Measurements from ENCODE around the gene ZIC5. TPM values are rescaled to one million over a fixed set of nuclear protein-coding genes. Genes with fewer than 3 reads are reported as not detected.

The ZIC5 gene
- total and polyA plus RNA-seq, 2 donors (not counting 1 experiment from before 2014, with no cell fraction given): not detected

DNA sequence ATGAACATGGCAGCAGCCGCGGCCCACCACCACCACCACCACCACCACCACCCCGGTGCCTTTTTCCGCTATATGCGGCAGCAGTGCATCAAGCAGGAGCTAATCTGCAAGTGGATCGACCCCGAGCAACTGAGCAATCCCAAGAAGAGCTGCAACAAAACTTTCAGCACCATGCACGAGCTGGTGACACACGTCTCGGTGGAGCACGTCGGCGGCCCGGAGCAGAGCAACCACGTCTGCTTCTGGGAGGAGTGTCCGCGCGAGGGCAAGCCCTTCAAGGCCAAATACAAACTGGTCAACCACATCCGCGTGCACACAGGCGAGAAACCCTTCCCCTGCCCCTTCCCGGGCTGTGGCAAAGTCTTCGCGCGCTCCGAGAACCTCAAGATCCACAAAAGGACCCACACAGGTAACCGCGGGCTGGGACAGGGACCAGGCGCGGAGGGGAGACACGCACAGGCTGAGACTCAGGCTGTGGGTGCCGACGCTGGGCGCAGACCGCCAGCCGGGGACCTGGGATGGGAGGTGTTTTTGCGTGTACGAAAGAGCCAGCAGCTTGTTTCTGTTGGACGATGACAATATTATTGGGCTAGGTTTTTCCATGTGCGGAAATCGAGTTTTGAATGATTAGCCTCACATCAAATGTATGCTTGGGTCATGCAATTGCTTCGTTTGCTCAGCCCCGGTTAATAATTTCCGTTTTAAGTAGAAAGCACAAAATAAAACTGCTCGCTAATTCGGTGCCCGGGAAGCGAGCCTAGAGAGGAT, 11.3 kb upstream of the ZIC5 start:
- Histone ChIP-seq H3K9ac (ENCODE audit: insufficient read depth, low read length) (no peak overlapping the region), H3K4me2 (ENCODE audit: extremely low read depth, insufficient read depth, low read length) (no peak overlapping the region), H3K27ac (ENCODE audit: insufficient read depth, low read length) (no peak overlapping the region), H2AFZ (ENCODE audit: low read length) (no peak overlapping the region), H3K9me3 (ENCODE audit: control insufficient read depth, insufficient read depth, low read depth, low read length) (no peaks in the 10 kb centered on the region), H3K79me2 (ENCODE audit: control insufficient read depth, insufficient read depth, low read length) (no peaks in the 10 kb centered on the region), H3K27me3 (ENCODE audit: control insufficient read depth, insufficient read depth, low read length) (peaks cover 74% of the 10 kb centered on the region), H4K20me1 (ENCODE audit: control insufficient read depth, extremely low read depth, insufficient read depth, low read length) (no peaks in the 10 kb centered on the region), H3K36me3 (ENCODE audit: control insufficient read depth, insufficient read depth, low read length) (no peaks in the 10 kb centered on the region), H3K4me1 (ENCODE audit: control insufficient read depth, extremely low read depth, insufficient read depth, low read length) (no peaks in the 10 kb centered on the region), H3K4me3 (replicated peaks in 1 of 4; ENCODE audit: control extremely low read depth in 1 of 4, insufficient read depth in 1 of 4, low read depth in 3 of 4, low read length in 4 of 4) (no peak overlapping the region)
- DNase-seq (ENCODE audit: low read depth in 2 of 2): no peak
- TF ChIP-seq, protein P1, sequence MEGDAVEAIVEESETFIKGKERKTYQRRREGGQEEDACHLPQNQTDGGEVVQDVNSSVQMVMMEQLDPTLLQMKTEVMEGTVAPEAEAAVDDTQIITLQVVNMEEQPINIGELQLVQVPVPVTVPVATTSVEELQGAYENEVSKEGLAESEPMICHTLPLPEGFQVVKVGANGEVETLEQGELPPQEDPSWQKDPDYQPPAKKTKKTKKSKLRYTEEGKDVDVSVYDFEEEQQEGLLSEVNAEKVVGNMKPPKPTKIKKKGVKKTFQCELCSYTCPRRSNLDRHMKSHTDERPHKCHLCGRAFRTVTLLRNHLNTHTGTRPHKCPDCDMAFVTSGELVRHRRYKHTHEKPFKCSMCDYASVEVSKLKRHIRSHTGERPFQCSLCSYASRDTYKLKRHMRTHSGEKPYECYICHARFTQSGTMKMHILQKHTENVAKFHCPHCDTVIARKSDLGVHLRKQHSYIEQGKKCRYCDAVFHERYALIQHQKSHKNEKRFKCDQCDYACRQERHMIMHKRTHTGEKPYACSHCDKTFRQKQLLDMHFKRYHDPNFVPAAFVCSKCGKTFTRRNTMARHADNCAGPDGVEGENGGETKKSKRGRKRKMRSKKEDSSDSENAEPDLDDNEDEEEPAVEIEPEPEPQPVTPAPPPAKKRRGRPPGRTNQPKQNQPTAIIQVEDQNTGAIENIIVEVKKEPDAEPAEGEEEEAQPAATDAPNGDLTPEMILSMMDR (conservative IDR thresholded peaks at IDR 0.05 in 1 of 2, IDR thresholded peaks at IDR 0.05 in 1 of 2; ENCODE audit: low read depth in 1 of 2, low read length in 2 of 2): no peak
- peak; percentile 95 for TF ChIP-seq EZH2 (IDR thresholded peaks at IDR 0.05; ENCODE audit: low read length, missing control alignments)

DNA sequence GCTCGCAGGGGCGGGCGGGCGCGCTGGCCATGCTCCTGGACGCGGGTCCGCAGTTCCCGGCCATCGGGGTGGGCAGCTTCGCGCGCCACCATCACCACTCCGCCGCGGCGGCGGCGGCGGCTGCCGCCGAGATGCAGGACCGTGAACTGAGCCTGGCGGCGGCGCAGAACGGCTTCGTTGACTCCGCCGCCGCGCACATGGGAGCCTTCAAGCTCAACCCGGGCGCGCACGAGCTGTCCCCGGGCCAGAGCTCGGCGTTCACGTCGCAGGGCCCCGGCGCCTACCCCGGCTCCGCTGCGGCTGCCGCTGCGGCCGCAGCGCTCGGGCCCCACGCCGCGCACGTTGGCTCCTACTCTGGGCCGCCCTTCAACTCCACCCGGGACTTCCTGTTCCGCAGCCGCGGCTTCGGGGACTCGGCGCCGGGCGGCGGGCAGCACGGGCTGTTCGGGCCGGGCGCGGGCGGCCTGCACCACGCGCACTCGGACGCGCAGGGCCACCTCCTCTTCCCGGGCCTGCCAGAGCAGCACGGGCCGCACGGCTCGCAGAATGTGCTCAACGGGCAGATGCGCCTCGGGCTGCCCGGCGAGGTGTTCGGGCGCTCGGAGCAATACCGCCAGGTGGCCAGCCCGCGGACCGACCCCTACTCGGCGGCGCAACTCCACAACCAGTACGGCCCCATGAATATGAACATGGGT, 10.6 kb upstream of the ZIC5 start:
- Histone ChIP-seq H2AFZ (ENCODE audit: low read length) (no peak overlapping the region), H3K4me2 (ENCODE audit: extremely low read depth, insufficient read depth, low read length) (no peak overlapping the region), H4K20me1 (ENCODE audit: control insufficient read depth, extremely low read depth, insufficient read depth, low read length) (no peaks in the 10 kb centered on the region), H3K36me3 (ENCODE audit: control insufficient read depth, insufficient read depth, low read length) (no peaks in the 10 kb centered on the region), H3K9ac (ENCODE audit: insufficient read depth, low read length) (no peak overlapping the region), H3K27ac (ENCODE audit: insufficient read depth, low read length) (no peak overlapping the region), H3K79me2 (ENCODE audit: control insufficient read depth, insufficient read depth, low read length) (no peaks in the 10 kb centered on the region), H3K27me3 (ENCODE audit: control insufficient read depth, insufficient read depth, low read length) (peaks cover 74% of the 10 kb centered on the region), H3K4me1 (ENCODE audit: control insufficient read depth, extremely low read depth, insufficient read depth, low read length) (no peaks in the 10 kb centered on the region), H3K9me3 (ENCODE audit: control insufficient read depth, insufficient read depth, low read depth, low read length) (no peaks in the 10 kb centered on the region), H3K4me3 (replicated peaks in 1 of 4; ENCODE audit: control extremely low read depth in 1 of 4, insufficient read depth in 1 of 4, low read depth in 3 of 4, low read length in 4 of 4) (no peak overlapping the region)
- TF ChIP-seq, protein P1 (conservative IDR thresholded peaks at IDR 0.05 in 1 of 2, IDR thresholded peaks at IDR 0.05 in 1 of 2; ENCODE audit: low read depth in 1 of 2, low read length in 2 of 2): no peak
- peak; percentile 58 for TF ChIP-seq EZH2 (IDR thresholded peaks at IDR 0.05; ENCODE audit: low read length, missing control alignments)
- DNase-seq (ENCODE audit: low read depth in 2 of 2): peak in 1 of 2 donors; percentile 35

DNA sequence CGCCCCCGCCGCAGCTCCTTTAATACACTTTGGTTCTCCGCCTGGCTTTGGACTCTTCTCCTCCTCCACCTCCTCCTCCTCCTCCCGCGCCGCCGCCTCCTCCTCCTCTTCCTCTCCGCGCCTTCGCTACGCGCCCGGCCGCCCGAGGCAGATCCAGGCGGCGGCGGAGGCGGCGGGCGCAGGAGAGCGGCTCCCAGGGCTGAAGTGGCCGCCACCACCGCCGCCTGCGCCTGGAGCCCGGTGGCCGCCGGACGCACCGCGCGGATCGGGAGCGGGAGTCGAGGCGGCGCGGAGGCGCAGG, 10.1 kb upstream of the ZIC5 start, which contains the start of gene ZIC2:
Gene ZIC2 (plus strand): TSS at position 50 of the 301 bp plus-strand sequence. CDS start 281 bp downstream, outside the sequence.
- H2AFZ ChIP-seq (ENCODE audit: low read length): no peak within 1 kb of the TSS
- no peak within 1 kb of the TSS for H3K27ac ChIP-seq (ENCODE audit: insufficient read depth, low read length)
- DNase-seq (ENCODE audit: low read depth in 2 of 2): no peak
- no peaks in the 10 kb centered on the region for H4K20me1 ChIP-seq (ENCODE audit: control insufficient read depth, extremely low read depth, insufficient read depth, low read length)
- H3K79me2 ChIP-seq (ENCODE audit: control insufficient read depth, insufficient read depth, low read length): no peaks in the 10 kb centered on the region
- H3K36me3 ChIP-seq (ENCODE audit: control insufficient read depth, insufficient read depth, low read length): no peaks in the 10 kb centered on the region
- peak within 1 kb of the TSS; percentile 11 to 42 (median 30) for H3K4me3 ChIP-seq (replicated peaks in 1 of 4; ENCODE audit: control extremely low read depth in 1 of 4, insufficient read depth in 1 of 4, low read depth in 3 of 4, low read length in 4 of 4)
- no peak within 1 kb of the TSS for H3K9ac ChIP-seq (ENCODE audit: insufficient read depth, low read length)
- no peaks in the 10 kb centered on the region for H3K4me1 ChIP-seq (ENCODE audit: control insufficient read depth, extremely low read depth, insufficient read depth, low read length)
- peak within 1 kb of the TSS; percentile 59 for H3K4me2 ChIP-seq (ENCODE audit: extremely low read depth, insufficient read depth, low read length)
- peak; percentile 46 for TF ChIP-seq EZH2 (IDR thresholded peaks at IDR 0.05; ENCODE audit: low read length, missing control alignments)
- TF ChIP-seq, protein P1 (conservative IDR thresholded peaks at IDR 0.05 in 1 of 2, IDR thresholded peaks at IDR 0.05 in 1 of 2; ENCODE audit: low read depth in 1 of 2, low read length in 2 of 2): no peak
- H3K9me3 ChIP-seq (ENCODE audit: control insufficient read depth, insufficient read depth, low read depth, low read length): no peaks in the 10 kb centered on the region
- peaks cover 74% of the 10 kb centered on the region for H3K27me3 ChIP-seq (ENCODE audit: control insufficient read depth, insufficient read depth, low read length)
